ENCODE results near the gene RNU7-1. TPM values are rescaled to one million over a fixed set of nuclear protein-coding genes. Genes with fewer than 3 reads are reported as not detected.

The RNU7-1 gene
- polyA plus RNA-seq, 2 of the 4 experiments (the other 2 are of a cell fraction) = not detected

DNA sequence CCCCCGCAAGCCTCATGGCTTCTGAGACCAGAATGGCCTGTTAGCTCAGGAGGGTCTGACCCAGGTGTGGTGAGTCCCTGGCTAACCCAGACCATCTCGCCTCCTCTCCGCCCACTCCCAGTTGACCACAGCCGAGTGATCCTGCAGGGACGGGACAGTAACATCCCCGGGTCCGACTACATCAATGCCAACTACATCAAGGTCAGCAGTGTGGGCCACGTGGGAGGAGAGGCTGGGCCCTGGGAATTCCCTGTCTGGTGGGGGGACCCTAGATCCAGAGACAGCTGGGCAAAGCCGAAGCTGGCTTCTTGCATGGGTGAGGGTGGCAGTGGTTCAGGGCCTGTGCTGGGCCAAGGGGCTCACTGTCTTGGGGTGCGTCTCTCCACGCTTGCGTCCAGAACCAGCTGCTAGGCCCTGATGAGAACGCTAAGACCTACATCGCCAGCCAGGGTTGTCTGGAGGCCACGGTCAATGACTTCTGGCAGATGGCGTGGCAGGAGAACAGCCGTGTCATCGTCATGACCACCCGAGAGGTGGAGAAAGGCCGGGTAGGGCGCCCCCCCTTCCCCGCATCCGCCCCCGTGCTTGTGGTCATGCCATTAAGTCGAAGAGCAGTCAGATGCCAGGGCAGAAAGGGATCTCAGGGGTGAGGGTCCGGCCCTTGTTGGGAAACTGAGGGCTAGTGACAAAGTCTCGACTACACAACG is 12.6 kb downstream of the RNU7-1 start:
- DNase-seq (ENCODE audit: low read depth in 1 of 2, low spot score in 1 of 2) = no peak
- no peak for ATAC-seq
- ChIA-PET POLR2A (interaction anchor here (1.3 kb wide), 1 partner anchor 10 kb away, joined by 4 read pairs; no protein-coding TSS in a partner anchor), CTCF (interaction anchor here (1.2 to 11.2 kb wide), 6 partner anchors 9 to 157 kb away, joined by 3 to 354 read pairs (median 11); partner anchors contain the start of genes C12orf57 and RNU7-1)
- TF ChIP-seq MAZ (IDR thresholded peaks at IDR 0.05; ENCODE audit: borderline replicate concordance, low read depth, low read length) = no peak
- TF ChIP-seq, protein P1, sequence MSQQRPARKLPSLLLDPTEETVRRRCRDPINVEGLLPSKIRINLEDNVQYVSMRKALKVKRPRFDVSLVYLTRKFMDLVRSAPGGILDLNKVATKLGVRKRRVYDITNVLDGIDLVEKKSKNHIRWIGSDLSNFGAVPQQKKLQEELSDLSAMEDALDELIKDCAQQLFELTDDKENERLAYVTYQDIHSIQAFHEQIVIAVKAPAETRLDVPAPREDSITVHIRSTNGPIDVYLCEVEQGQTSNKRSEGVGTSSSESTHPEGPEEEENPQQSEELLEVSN (IDR thresholded peaks at IDR 0.05; ENCODE audit: borderline replicate concordance, low read depth) = no peak
- TF ChIP-seq HOXB5 (CRISPR knock-in tag; IDR thresholded peaks at IDR 0.05) = no peak
- TF ChIP-seq NFE2L2 (conservative IDR thresholded peaks at IDR 0.05; ENCODE audit: low read length) = no peak
- no peak for TF ChIP-seq CBX2 (IDR thresholded peaks at IDR 0.05; ENCODE audit: borderline replicate concordance, low read depth)
- TF ChIP-seq RNF2 (IDR thresholded peaks at IDR 0.05; ENCODE audit: borderline replicate concordance, low read depth) = no peak
- TF ChIP-seq RCOR1 (IDR thresholded peaks at IDR 0.05; ENCODE audit: low read depth, low read length) = no peak
- TF ChIP-seq, protein P2, sequence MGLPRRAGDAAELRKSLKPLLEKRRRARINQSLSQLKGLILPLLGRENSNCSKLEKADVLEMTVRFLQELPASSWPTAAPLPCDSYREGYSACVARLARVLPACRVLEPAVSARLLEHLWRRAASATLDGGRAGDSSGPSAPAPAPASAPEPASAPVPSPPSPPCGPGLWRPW (IDR thresholded peaks at IDR 0.05) = no peak
- TF ChIP-seq BHLHE40 (IDR thresholded peaks at IDR 0.05; ENCODE audit: low read depth, low read length) = no peak
- TF ChIP-seq SREBF2 (IDR thresholded peaks at IDR 0.05) = no peak
- no peak for TF ChIP-seq HOXB13 (CRISPR knock-in tag; IDR thresholded peaks at IDR 0.05; ENCODE audit: low read depth)
- FAIRE-seq = no peak
- H3K4me1 ChIP-seq = peaks cover 5% of the 10 kb centered on the region
- no peaks in the 10 kb centered on the region for H3K9me3 ChIP-seq
- 80% methylated on average over 26 of the region's 28 CpGs for WGBS (ENCODE audit: missing lambda C conversion rate)
- no peak overlapping the region for H3K27ac ChIP-seq
- no peak overlapping the region for H3K4me3 ChIP-seq
- H3K4me2 ChIP-seq = no peak overlapping the region

DNA sequence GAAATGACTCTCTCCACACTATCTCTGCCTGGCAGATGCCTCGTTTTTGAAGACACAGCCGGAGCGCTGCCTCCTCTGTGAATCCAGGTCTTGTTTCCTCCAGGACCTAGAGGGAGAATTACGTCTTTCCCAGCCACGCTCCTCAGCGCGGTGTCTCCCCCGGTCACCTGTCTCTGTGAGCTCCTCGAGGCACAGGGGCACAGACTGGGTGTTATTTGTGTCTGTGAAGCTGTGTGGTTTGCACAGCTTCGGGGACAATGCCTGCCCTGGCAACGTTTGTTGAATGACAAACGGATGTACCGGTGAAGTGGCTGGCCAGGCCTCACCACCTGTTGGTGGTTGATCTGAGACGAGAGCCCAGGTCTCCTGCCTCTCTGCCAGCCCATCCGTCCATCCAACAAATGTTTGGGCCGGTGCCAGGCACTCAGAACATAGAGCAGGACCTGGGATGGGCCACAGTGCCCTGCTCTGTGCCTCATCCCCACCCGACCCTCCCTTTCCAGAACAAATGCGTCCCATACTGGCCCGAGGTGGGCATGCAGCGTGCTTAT is 13.6 kb downstream of the RNU7-1 start:
- H3K27ac ChIP-seq = no peak overlapping the region
- ChIA-PET CTCF (interaction anchor here (1.0 to 11.2 kb wide), 8 partner anchors 8 to 156 kb away, joined by 3 to 354 read pairs (median 8); partner anchors contain the start of genes C12orf57, RNU7-1 and SPSB2), POLR2A (no interaction called here)
- H3K9me3 ChIP-seq = no peaks in the 10 kb centered on the region
- no peak for TF ChIP-seq NR3C1 (IDR thresholded peaks at IDR 0.05)
- no peak for TF ChIP-seq ZNF302 (CRISPR knock-in tag; IDR thresholded peaks at IDR 0.05)
- TF ChIP-seq, protein P2 (IDR thresholded peaks at IDR 0.05) = no peak
- TF ChIP-seq ZSCAN20 (CRISPR knock-in tag; IDR thresholded peaks at IDR 0.05) = no peak
- TF ChIP-seq EHF (CRISPR knock-in tag; IDR thresholded peaks at IDR 0.05) = no peak
- no peak for TF ChIP-seq RCOR1 (IDR thresholded peaks at IDR 0.05; ENCODE audit: low read depth, low read length)
- TF ChIP-seq, protein P3, sequence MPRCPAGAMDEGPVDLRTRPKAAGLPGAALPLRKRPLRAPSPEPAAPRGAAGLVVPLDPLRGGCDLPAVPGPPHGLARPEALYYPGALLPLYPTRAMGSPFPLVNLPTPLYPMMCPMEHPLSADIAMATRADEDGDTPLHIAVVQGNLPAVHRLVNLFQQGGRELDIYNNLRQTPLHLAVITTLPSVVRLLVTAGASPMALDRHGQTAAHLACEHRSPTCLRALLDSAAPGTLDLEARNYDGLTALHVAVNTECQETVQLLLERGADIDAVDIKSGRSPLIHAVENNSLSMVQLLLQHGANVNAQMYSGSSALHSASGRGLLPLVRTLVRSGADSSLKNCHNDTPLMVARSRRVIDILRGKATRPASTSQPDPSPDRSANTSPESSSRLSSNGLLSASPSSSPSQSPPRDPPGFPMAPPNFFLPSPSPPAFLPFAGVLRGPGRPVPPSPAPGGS (IDR thresholded peaks at IDR 0.05) = no peak
- TF ChIP-seq RAD21 (conservative IDR thresholded peaks at IDR 0.05 in 1 of 2, IDR thresholded peaks at IDR 0.05 in 1 of 2) = no peak
- no peak for TF ChIP-seq CHD2 (IDR thresholded peaks at IDR 0.05; ENCODE audit: low read length, partially characterized antibody)
- TF ChIP-seq JUN (IDR thresholded peaks at IDR 0.05) = no peak
- WGBS (ENCODE audit: missing lambda C conversion rate) = 79% methylated on average over 18 of the region's 20 CpGs
- no peak overlapping the region for H3K4me3 ChIP-seq
- FAIRE-seq (no peak), DNase-seq (ENCODE audit: low read depth in 1 of 2, low spot score in 1 of 2) (no peak), ATAC-seq (no peak)
- H3K4me1 ChIP-seq = peaks cover 15% of the 10 kb centered on the region
- no peak overlapping the region for H3K4me2 ChIP-seq

All from A549 (cell line).